ENCODE results near the gene ASXL3.

DNA sequence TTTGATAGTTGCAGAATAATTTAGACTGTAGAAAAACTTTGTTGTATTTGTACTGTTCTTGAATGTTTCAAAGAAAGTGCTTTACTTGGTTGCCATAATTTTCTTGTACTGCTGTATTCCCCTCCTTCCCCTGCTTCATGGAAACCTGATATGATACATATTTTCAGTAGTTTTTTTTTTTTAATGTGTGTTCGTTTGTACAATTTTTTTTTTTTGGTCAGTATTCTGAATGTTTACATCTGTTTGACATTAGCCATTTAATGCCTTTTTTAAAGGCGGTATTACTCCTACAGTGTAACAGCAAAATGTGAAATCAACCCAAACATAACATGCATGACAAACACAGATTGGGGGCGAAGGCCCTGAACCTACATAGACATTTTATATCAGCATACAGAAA is 172.3 kb downstream of the ASXL3 start:
- TF ChIP-seq CTCF (IDR thresholded peaks at IDR 0.05; ENCODE audit: insufficient read depth, low read length, poor library complexity, severe bottlenecking) (no peak), EZH2phosphoT487 (conservative IDR thresholded peaks at IDR 0.05; ENCODE audit: low read length) (no peak)
